CD4-positive, alpha-beta T cell (primary cell): ENCODE measurements around the gene STAM2. TPM values are rescaled to one million over a fixed set of nuclear protein-coding genes. Genes with fewer than 3 reads are reported as not detected.

Source experiments
- ATAC-seq: fragments of 200-7000 bp; cut with Tn5 transposase; one replicate; pipeline ENCODE4 v1.10.0; 2022; ENCODE audit warnings: mild to moderate bottlenecking; ENCODE audit not compliant: poor library complexity
- CTCF ChIA-PET: fragments of 350-600 bp; sonication (Branson Sonifier 250); formaldehyde crosslinking; loops from one replicate; lab custom pipeline; 2021; ENCODE audit warnings: antibody characterized with exemption, inconsistent platforms; lab: Charles Lee
- POLR2A ChIA-PET: fragments of 350-600 bp; sonication (Branson Sonifier 250); formaldehyde crosslinking; loops from one replicate; lab custom pipeline; 2021; ENCODE audit warnings: antibody characterized with exemption, inconsistent platforms; lab: Charles Lee
- DNase-seq, 14 experiments: peaks; one replicate each; pipeline ENCODE4 v3.0.0-alpha.2; 2013 to 2020; ENCODE audit warnings: mixed read lengths in 2 of 14
- H3K27ac ChIP-seq, 2 donors: one replicate each; pipeline versions ENCODE4 v1.5.1 to v1.7.0; 2013; ENCODE audit warnings: low read length in 2 of 2, low read depth in 1 of 2, mild to moderate bottlenecking in 1 of 2
- H3K27me3 ChIP-seq, 2 experiments: 1 replicate in 1 of 2; 2 replicates in 1 of 2; pipeline versions ENCODE4 v1.6.1 to v1.7.0; 2013; ENCODE audit warnings: low read length in 2 of 2, control low read depth in 1 of 2, mild to moderate bottlenecking in 1 of 2, moderate library complexity in 1 of 2; ENCODE audit not compliant: insufficient read depth in 2 of 2, control insufficient read depth in 1 of 2
- H3K36me3 ChIP-seq: one replicate; pipeline ENCODE4 v1.6.1; 2013; ENCODE audit warnings: low read length, control low read depth; ENCODE audit not compliant: insufficient read depth
- H3K4me1 ChIP-seq: one replicate; pipeline ENCODE4 v1.6.1; 2013; ENCODE audit warnings: low read length, control low read depth; ENCODE audit not compliant: insufficient read depth
- H3K4me3 ChIP-seq: one replicate; pipeline ENCODE4 v1.5.1; 2013; ENCODE audit warnings: mild to moderate bottlenecking, low read length, moderate library complexity
- H3K9me3 ChIP-seq, 2 experiments: 1 replicate in 1 of 2; 2 replicates in 1 of 2; pipeline versions ENCODE4 v1.6.1 to v1.7.0; 2013; ENCODE audit warnings: low read length in 2 of 2, mild to moderate bottlenecking in 2 of 2, control low read depth in 1 of 2, moderate library complexity in 1 of 2; ENCODE audit not compliant: control insufficient read depth in 1 of 2, insufficient read depth in 1 of 2
- H3K27ac Mint-ChIP-seq: one replicate; pipeline ENCODE4 v1.8.0; 2020; ENCODE audit warnings: mixed read lengths
- H3K27me3 Mint-ChIP-seq: one replicate; pipeline ENCODE4 v1.8.0; 2021; ENCODE audit warnings: mixed read lengths
- H3K36me3 Mint-ChIP-seq: one replicate; pipeline ENCODE4 v1.8.0; 2021; ENCODE audit warnings: low read depth, mixed read lengths
- H3K4me1 Mint-ChIP-seq: one replicate; pipeline ENCODE4 v1.8.0; 2021; ENCODE audit warnings: low read depth, mixed read lengths
- H3K4me3 Mint-ChIP-seq: one replicate; pipeline ENCODE4 v1.8.0; 2020; ENCODE audit warnings: mild to moderate bottlenecking, mixed read lengths
- H3K9me3 Mint-ChIP-seq: one replicate; pipeline ENCODE4 v1.8.0; 2020; ENCODE audit warnings: mixed read lengths
- CTCF ChIP-seq: fragments of 200-600 bp; IDR thresholded peaks from one replicate; pipeline ENCODE4 v1.8.0; 2022; ENCODE audit warnings: antibody characterized with exemption, mild to moderate bottlenecking
- intact Hi-C, 2 experiments: fragments of 100-400 bp; cut with DNase I in 1 of 2; cut with micrococcal nuclease in 1 of 2; formaldehyde crosslinking; loops; one replicate each; pipeline versions ENCODE4 v1.15.1 to v1.9.0; 2023 to 2025; cut with DNase I, micrococcal nuclease
- total RNA-seq, 174 experiments: library from RNA in 2 of 174; stranded (reverse) in 2 of 174; gene quantifications; one replicate each; pipeline ENCODE4 v1.2.3 and lab custom pipeline; 2021 to 2026

Gene STAM2
- total RNA-seq, 2 experiments from 2014 or later = 4.1 to 4.9 TPM

- ChIA-PET POLR2A (interaction anchor here (0.6 kb wide), 1 partner anchor 10 kb away, joined by 4 read pairs; no protein-coding TSS in a partner anchor), CTCF (no interaction called here)
- no peak overlapping the region for H3K27ac Mint-ChIP-seq
- no peaks in the 10 kb centered on the region for H3K4me1 Mint-ChIP-seq
- H3K27me3 ChIP-seq = no peaks in the 10 kb centered on the region
- no peak overlapping the region for H3K27ac ChIP-seq
- no peak for ATAC-seq
- no peak for DNase-seq
- H3K36me3 ChIP-seq = no peaks in the 10 kb centered on the region
- H3K27me3 Mint-ChIP-seq = no peaks in the 10 kb centered on the region
- no peaks in the 10 kb centered on the region for H3K9me3 Mint-ChIP-seq
- no peak for TF ChIP-seq CTCF
- no peaks in the 10 kb centered on the region for H3K9me3 ChIP-seq
- no peak overlapping the region for H3K4me3 ChIP-seq
- H3K4me3 Mint-ChIP-seq = no peak overlapping the region
- no peaks in the 10 kb centered on the region for H3K4me1 ChIP-seq
- no peaks in the 10 kb centered on the region for H3K36me3 Mint-ChIP-seq
- intact Hi-C loops = no loop called here
Measured at GRCh38 chr2:152071518-152071917, 104.0 kb downstream of the STAM2 start.

GRCh38 chr2:152071092-152071491, 104.5 kb downstream of the STAM2 start:
- Histone ChIP-seq H3K27ac (no peak overlapping the region), H3K9me3 (no peaks in the 10 kb centered on the region), H3K4me3 (no peak overlapping the region), H3K4me1 (no peaks in the 10 kb centered on the region), H3K27me3 (no peaks in the 10 kb centered on the region), H3K36me3 (no peaks in the 10 kb centered on the region)
- Mint-ChIP-seq H3K4me3 (no peak overlapping the region), H3K27ac (no peak overlapping the region), H3K9me3 (no peaks in the 10 kb centered on the region), H3K4me1 (no peaks in the 10 kb centered on the region), H3K27me3 (no peaks in the 10 kb centered on the region), H3K36me3 (no peaks in the 10 kb centered on the region)
- no peak for DNase-seq
- intact Hi-C loops = no loop called here
- ATAC-seq = no peak
- POLR2A ChIA-PET = no interaction called here
- TF ChIP-seq CTCF = no peak
- CTCF ChIA-PET = no interaction called here

GRCh38 chr2:152068226-152068625, 107.3 kb downstream of the STAM2 start:
- H3K27me3 Mint-ChIP-seq = peaks cover 8% of the 10 kb centered on the region
- no peaks in the 10 kb centered on the region for H3K9me3 Mint-ChIP-seq
- no peaks in the 10 kb centered on the region for H3K4me1 Mint-ChIP-seq
- Histone ChIP-seq H3K4me3 (no peak overlapping the region), H3K4me1 (no peaks in the 10 kb centered on the region), H3K9me3 (no peaks in the 10 kb centered on the region), H3K27ac (no peak overlapping the region), H3K27me3 (peaks cover 0 to 2% of the 10 kb centered on the region in 2 experiments), H3K36me3 (no peaks in the 10 kb centered on the region)
- H3K4me3 Mint-ChIP-seq = no peak overlapping the region
- H3K27ac Mint-ChIP-seq = no peak overlapping the region
- POLR2A ChIA-PET = no interaction called here
- intact Hi-C loops = no loop called here
- no peak for TF ChIP-seq CTCF
- ATAC-seq = no peak
- H3K36me3 Mint-ChIP-seq = no peaks in the 10 kb centered on the region
- DNase-seq = no peak
- CTCF ChIA-PET = no interaction called here
